ENCODE measurements around the gene SNF8.

Gene SNF8

DNA sequence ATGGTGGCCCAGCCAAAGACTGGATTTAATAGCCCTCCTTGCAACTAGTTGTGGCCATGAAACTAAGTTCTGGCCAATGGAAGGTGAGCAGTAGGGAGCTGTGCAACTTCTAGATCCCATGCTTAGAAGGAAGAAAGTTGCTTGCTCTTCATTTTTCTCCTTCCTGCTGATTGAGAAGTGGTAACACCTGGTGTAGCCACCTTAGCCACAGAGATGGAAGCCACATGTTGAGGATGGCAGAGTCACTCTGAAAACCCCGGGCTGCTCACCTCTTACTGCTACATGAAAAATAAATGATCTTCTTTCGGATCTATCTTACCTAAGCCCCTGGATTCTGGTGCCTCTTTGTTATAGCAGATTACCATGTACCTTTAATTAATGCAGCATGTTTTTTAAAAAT, 62.4 kb downstream of the SNF8 start:
- no peak for DNase-seq
